Stimulated activated memory B cell treated with anti-CD40 and anti-IgM and Interleukin-4, amounts not matched to agents 10 μg/mL and 1 μg/mL and 100 μg/mL, for 72 hours (primary cell): ENCODE results near the gene ZNF750.

ENCODE experiments used
- ATAC-seq: fragments of 150-1000 bp; cut with Tn5 transposase; 2 replicates; pipeline ENCODE4 v1.10.0; 2021
- H3K27ac Mint-ChIP-seq: one replicate; pipeline ENCODE4 v1.8.0; 2022; ENCODE audit warnings: mild to moderate bottlenecking, mixed read lengths
- H3K27me3 Mint-ChIP-seq: one replicate; pipeline ENCODE4 v1.8.0; 2022; ENCODE audit warnings: mixed read lengths
- H3K36me3 Mint-ChIP-seq: one replicate; pipeline ENCODE4 v1.8.0; 2022; ENCODE audit warnings: mixed read lengths
- H3K4me1 Mint-ChIP-seq: one replicate; pipeline ENCODE4 v1.8.0; 2022; ENCODE audit warnings: mixed read lengths
- H3K4me3 Mint-ChIP-seq: one replicate; pipeline ENCODE4 v1.8.0; 2022; ENCODE audit warnings: mild to moderate bottlenecking, moderate library complexity, mixed read lengths
- H3K9me3 Mint-ChIP-seq: one replicate; pipeline ENCODE4 v1.8.0; 2022; ENCODE audit warnings: mixed read lengths

Gene ZNF750

DNA sequence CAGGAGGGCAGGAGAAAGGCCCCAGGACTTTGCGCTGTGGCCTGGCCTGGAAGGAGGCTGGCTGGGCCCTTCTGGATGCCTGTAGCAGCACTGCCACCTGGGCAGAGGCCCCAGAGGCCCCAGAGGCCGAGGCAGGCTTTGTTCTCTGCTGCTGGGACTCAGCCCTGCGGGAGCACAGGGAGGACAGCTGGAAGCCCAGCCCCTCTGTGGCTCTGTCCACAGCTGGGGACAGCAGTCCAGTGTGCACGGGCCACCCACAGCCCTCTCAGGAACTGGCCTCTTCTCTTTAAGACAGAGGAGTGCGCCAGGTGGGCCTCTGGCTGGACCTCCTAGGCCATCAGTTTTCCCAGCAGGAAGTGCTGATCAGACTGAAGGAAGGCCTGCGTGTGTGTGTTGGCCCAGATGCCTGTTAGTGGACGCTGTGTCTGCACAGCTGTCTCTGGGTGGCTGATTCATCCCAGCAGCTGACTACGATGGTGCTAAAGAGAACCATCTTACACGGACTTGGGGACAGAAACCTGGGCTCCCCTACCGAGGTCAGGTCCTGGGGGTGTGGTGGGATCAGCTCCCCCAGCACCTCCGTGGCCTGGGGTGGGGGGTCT is 26.9 kb upstream of the ZNF750 start:
- H3K9me3 Mint-ChIP-seq: no peaks in the 10 kb centered on the region
- peaks cover 10% of the 10 kb centered on the region for H3K27me3 Mint-ChIP-seq
- peaks cover 89% of the 10 kb centered on the region for H3K4me1 Mint-ChIP-seq
- ATAC-seq: no peak
- H3K4me3 Mint-ChIP-seq: no peak overlapping the region
- H3K36me3 Mint-ChIP-seq: peaks cover 14% of the 10 kb centered on the region
- no peak overlapping the region for H3K27ac Mint-ChIP-seq

DNA sequence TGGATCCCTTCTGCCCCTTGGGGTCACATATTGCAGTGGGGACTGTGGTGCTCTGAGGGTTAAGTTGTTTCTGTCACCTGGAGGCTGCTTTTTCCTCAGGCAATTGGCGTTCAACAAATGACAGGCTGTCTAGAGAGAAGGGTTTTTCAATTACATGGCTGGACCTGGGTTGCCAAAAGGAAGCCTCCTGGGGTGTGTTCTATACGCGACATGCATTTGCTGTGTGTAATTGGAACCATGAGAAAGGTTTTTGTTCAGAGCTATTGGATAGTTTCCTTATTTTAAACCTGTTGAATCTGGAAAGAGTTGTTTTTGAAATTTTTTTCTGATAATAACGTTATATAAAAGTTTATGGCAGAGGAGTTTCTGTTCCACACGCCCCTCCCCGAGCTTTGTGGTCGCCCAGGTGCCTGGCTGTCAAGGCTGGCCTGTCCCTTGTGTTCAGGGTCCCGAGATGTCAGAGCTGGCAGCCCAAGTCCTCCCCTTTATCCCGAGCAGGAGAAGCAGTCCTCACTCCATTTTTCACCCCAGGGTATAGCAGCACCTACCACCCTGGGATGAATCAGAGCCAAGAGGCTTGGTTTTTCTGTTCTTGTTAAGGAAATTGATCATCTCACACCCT is 26.1 kb upstream of the ZNF750 start:
- peaks cover 14% of the 10 kb centered on the region for H3K36me3 Mint-ChIP-seq
- H3K27me3 Mint-ChIP-seq: peaks cover 10% of the 10 kb centered on the region
- no peaks in the 10 kb centered on the region for H3K9me3 Mint-ChIP-seq
- no peak overlapping the region for H3K27ac Mint-ChIP-seq
- H3K4me1 Mint-ChIP-seq: peaks cover 88% of the 10 kb centered on the region
- ATAC-seq: no peak
- H3K4me3 Mint-ChIP-seq: no peak overlapping the region

DNA sequence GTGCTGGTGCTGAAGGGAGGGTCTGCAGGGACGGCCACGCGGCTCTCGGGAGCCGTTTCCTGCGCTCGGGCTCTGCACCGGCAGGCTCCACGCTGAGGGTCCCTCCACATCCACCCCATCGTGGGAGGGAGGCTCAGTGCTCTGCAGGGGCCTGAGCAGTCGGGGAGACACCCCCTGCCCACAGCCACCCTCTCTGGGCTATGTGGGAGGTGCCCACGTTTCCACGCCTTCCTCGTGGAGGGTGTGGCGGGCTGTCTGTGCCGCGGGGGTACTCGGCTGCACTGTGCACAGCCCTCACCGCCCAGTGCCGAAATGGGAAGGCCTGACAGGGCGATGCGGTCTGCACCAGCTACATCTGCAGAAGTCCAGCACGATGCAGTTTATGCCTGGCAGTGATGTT is 25.5 kb upstream of the ZNF750 start:
- Mint-ChIP-seq H3K4me1 (peaks cover 88% of the 10 kb centered on the region), H3K4me3 (no peak overlapping the region), H3K27ac (peak overlapping the region; percentile 100), H3K27me3 (peaks cover 10% of the 10 kb centered on the region), H3K36me3 (peaks cover 8% of the 10 kb centered on the region), H3K9me3 (no peaks in the 10 kb centered on the region)
- no peak for ATAC-seq

DNA sequence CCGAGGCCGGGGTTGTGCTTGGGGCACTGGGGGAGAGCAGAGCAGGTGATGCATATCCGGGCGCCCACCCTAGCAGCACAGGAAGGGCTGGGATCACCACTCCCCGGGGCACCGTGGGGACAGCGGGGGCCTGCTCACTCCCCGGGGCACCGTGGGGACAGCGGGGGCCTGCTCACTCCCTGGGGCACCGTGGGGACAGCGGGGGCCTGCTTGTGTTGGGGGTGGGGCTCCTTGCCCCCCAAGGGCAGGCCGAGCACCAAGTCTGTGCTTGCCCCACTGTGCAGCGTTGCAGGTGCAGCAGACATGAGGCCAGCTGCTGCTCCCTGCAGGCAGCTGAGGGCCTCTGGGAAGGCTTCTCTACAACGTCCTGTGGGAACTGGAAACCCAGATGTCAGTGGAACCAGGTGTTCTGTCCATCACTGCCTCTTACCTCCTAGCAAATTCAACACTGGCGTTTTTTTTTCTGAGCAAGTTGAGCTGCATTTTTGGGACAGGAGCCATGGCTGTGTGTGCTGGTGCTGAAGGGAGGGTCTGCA is 25.0 kb upstream of the ZNF750 start:
- H3K4me1 Mint-ChIP-seq: peaks cover 88% of the 10 kb centered on the region
- peaks cover 5% of the 10 kb centered on the region for H3K36me3 Mint-ChIP-seq
- H3K27me3 Mint-ChIP-seq: peaks cover 10% of the 10 kb centered on the region
- no peaks in the 10 kb centered on the region for H3K9me3 Mint-ChIP-seq
- H3K4me3 Mint-ChIP-seq: peak overlapping the region; percentile 72
- ATAC-seq: no peak
- H3K27ac Mint-ChIP-seq: peak overlapping the region; percentile 100

DNA sequence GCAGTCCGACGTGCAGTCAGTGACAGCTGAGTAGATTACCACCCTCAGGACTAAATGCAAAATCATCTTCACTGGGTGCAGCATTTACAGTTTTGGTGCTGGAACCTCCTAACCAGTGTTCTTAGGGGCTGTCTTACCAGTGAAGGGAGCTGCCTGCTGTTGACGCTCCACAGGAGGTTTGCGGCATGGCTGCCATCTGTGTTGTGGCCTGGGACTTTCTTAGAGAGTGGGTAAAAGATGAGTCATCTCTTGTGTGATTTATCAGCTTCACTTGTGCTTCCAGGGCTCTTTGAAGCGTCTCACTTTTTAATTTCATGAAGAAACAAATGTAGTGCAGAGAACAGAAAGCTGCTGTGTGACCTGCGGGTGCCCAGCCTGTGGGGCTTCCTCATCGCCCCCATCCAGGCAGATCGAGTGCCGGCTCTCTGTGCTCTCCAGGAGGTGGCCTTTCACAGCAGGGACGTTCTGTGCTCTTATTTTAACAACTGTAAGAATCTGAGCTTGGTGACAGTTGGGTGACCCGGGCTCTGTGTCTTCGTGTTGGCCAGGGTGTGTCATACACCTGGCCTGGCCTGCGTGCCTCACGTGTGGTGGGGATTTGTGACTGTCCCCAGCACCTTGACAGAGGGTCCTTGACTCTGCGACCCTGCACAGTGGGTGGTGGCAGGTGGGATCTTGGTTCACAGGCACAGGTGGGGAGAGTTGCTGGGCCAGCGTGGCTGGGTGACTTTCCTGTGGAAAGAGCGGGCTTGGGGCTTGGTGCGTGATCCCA is 24.3 kb upstream of the ZNF750 start:
- peak overlapping the region; percentile 72 for H3K4me3 Mint-ChIP-seq
- H3K9me3 Mint-ChIP-seq: no peaks in the 10 kb centered on the region
- peaks cover 10% of the 10 kb centered on the region for H3K27me3 Mint-ChIP-seq
- peak overlapping the region; percentile 100 for H3K27ac Mint-ChIP-seq
- ATAC-seq: peak; percentile 96
- peaks cover 88% of the 10 kb centered on the region for H3K4me1 Mint-ChIP-seq
- peaks cover 5% of the 10 kb centered on the region for H3K36me3 Mint-ChIP-seq

DNA sequence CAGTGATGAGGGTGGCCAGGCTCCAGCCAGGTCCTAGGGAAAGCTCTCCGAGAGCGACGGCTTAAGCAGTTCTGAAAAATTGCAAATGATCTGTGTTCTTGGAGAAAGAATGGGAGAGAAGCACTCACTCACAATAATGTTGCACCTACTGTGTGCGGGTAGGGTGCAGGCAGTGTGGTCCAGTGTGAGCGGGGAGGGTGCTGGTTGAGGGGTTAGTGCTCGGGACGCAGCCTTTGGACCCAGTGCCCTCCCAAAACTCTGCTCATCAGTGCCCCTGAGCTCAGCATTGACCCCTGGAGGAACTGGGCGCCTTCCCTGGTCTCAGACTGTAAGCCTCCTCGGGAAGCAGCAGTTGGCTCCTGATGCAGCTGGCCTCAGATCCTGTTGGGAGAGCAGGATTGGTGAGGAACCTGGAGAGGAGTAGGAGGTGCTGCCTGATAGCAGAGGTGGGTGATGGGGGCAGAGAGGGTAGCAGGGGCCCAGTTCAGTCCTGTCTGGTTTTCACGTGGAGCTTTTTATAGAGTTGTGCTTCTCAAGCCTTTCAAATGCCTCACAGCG is 23.6 kb upstream of the ZNF750 start:
- peaks cover 82% of the 10 kb centered on the region for H3K4me1 Mint-ChIP-seq
- H3K36me3 Mint-ChIP-seq: peaks cover 5% of the 10 kb centered on the region
- peaks cover 10% of the 10 kb centered on the region for H3K27me3 Mint-ChIP-seq
- peak overlapping the region; percentile 100 for H3K27ac Mint-ChIP-seq
- no peak for ATAC-seq
- no peaks in the 10 kb centered on the region for H3K9me3 Mint-ChIP-seq
- peak overlapping the region; percentile 27 for H3K4me3 Mint-ChIP-seq

DNA sequence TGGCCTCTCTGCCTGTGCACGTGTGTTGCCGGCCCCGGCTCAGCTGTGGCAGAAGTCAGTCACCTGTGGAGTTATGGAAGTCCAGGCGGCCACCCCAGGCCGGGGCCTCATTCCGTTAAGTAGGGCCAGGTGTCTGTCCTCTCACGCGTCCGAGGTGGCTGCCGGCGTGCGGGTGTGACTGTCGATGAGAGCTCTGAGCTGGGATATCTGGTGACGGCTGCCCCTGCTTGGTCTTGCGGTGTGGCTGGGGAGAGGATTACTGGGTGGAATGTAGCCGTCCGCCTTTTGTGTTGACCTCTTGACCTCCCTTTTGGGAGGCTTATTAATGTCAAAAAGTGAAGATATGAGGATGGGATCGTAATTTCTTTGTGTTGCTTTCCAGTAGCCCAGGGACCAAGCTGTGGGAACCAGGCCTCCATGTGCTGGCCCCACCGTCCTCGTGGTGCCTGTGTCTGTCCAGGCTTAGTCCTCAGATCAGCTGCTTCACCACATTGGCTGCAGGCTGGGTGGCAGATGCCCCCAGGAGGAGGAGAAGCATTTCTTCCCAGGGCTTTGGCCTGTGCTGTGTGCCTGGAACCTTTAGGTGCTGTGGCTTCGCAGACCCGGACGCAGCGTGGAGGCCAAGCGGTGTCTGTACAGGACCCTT is 23.0 kb upstream of the ZNF750 start:
- no peak overlapping the region for H3K4me3 Mint-ChIP-seq
- peaks cover 5% of the 10 kb centered on the region for H3K27me3 Mint-ChIP-seq
- H3K4me1 Mint-ChIP-seq: peaks cover 78% of the 10 kb centered on the region
- peaks cover 5% of the 10 kb centered on the region for H3K36me3 Mint-ChIP-seq
- ATAC-seq: no peak
- H3K9me3 Mint-ChIP-seq: no peaks in the 10 kb centered on the region
- H3K27ac Mint-ChIP-seq: peak overlapping the region; percentile 100

DNA sequence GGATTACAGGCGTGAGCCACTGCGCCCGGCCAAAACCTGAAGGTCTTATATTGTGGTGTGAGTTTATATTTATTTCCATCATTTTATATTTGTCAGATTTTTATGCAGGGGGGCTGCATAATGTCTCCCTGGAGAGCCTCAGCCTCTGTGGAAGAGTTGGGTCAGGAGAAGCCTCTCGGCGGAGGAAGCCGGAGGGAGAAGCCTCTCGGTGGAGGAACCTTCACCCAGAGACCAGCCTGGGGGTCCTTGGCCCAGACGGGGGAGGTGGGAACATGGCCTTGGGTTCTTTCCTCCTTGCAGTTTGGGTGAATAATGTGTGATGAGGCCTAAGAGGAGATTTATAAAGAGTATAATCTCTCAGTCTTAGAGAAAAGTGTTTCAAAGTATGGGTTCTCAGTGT is 22.4 kb upstream of the ZNF750 start:
- H3K27ac Mint-ChIP-seq: peak overlapping the region; percentile 100
- no peaks in the 10 kb centered on the region for H3K27me3 Mint-ChIP-seq
- H3K4me3 Mint-ChIP-seq: no peak overlapping the region
- H3K9me3 Mint-ChIP-seq: no peaks in the 10 kb centered on the region
- ATAC-seq: no peak
- H3K4me1 Mint-ChIP-seq: peaks cover 71% of the 10 kb centered on the region
- peaks cover 7% of the 10 kb centered on the region for H3K36me3 Mint-ChIP-seq

DNA sequence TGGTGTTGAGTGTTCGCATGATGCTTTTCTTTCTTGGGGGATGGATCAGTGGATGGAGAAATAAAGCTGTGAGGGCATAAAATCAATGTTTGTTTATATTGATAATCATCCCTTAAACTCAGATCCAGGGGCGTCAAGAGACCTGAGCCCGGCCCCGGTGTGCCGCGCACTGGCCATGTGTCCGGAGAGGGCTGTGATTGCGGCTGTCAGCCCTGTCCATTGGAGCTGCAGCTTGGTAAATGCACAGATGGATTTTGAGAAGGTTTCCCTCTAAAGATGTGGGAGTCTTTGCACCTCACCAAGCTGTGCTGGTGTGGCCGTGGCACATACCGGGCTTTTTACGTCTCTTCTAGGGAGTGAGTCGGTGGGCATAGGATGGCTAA is 21.6 kb upstream of the ZNF750 start:
- Mint-ChIP-seq H3K9me3 (no peaks in the 10 kb centered on the region), H3K36me3 (peaks cover 10% of the 10 kb centered on the region), H3K4me3 (no peak overlapping the region), H3K4me1 (peaks cover 69% of the 10 kb centered on the region), H3K27ac (peak overlapping the region; percentile 87), H3K27me3 (no peaks in the 10 kb centered on the region)
- ATAC-seq: no peak

DNA sequence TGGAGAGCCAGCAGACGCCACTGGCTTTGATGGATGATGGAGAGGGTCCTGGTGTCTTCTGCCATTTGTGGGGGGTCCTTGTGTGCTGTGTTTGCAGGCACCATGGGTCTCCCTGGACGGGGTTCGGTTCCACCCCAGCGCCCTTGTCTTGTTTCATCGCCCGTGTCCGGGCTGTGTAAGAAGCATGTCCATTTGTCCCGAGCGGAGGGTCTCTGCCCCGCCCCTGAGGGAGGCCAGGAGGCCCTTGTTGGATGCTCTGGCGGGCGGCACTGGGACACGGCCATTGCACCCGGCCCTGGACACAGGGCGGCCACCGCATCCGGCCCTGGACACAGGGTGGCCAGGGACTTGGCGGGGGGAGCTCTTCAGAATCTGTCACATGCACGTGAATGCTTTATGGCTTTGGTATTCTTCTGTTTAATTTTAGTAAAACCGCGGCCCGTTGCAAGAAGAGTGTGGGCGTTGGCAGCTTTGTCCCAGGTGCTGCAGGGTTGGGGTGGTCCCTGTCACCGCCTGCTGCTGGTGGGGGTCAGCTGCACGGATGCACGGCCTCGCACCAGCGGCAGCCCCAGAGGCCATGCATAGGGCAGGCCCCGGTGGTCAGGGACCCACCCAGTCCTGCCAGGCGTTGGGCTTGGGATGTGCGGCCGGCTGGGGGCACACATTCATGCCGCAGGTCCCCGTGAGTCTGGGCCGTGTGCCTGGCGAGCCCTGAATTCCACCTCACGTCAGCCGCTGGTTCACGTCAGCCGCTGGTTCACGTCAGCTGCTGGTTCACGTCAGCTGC is 21.0 kb upstream of the ZNF750 start:
- Mint-ChIP-seq H3K9me3 (no peaks in the 10 kb centered on the region), H3K36me3 (peaks cover 10% of the 10 kb centered on the region), H3K4me3 (peak overlapping the region; percentile 78), H3K27me3 (no peaks in the 10 kb centered on the region), H3K27ac (peak overlapping the region; percentile 87), H3K4me1 (peaks cover 64% of the 10 kb centered on the region)
- no peak for ATAC-seq

DNA sequence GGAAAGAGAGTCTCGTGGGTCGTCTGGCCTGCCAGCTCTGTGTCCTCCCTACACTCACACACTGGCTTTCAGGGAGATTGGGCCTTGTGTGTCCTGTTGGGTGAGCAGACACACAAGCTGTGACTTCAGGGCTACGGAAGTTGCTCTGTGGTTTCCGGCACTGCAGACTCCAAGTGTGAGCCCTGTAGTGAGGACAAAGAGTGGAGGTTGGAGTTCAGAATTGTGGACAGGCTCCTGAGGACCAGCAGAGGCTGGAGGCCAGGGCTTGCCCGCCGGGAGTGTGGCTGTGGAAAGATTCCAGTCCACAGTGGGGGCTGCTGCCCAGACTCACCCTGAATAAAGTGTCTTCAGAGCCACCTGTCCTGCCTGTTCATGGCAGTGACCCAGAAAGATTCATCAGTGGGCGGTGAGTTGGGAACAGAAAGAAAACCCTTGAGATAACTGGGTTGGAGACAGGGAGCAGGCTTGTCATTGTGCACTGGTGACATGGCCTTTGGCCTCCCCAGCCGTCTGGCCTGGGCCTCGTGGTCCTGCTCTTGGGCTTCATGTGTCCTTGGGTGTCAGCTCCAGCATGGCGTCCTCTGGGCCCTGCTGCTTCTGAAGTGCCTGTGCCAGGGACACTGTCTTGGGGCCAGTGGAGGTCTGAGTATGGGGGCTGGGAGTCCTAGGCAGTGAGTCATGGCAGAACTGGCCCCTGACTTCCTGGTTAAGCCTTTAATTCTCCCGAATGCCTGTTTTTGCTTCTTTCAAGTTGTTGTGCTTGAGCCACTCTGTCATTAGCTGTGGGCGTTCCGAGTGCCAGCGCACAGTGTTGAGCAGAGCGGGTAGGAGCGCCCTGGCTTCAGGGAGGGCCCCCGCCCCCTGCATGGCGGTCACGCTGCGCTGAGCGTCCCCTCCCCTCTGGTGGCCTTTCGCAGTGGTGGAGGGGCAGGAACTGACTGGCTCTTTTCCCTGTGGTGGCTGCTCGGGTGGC is 19.9 kb upstream of the ZNF750 start:
- no peaks in the 10 kb centered on the region for H3K27me3 Mint-ChIP-seq
- H3K4me3 Mint-ChIP-seq: peak overlapping the region; percentile 78
- H3K4me1 Mint-ChIP-seq: peaks cover 53% of the 10 kb centered on the region
- peak; percentile 73 for ATAC-seq
- peaks cover 13% of the 10 kb centered on the region for H3K36me3 Mint-ChIP-seq
- H3K9me3 Mint-ChIP-seq: no peaks in the 10 kb centered on the region
- peak overlapping the region; percentile 87 for H3K27ac Mint-ChIP-seq

DNA sequence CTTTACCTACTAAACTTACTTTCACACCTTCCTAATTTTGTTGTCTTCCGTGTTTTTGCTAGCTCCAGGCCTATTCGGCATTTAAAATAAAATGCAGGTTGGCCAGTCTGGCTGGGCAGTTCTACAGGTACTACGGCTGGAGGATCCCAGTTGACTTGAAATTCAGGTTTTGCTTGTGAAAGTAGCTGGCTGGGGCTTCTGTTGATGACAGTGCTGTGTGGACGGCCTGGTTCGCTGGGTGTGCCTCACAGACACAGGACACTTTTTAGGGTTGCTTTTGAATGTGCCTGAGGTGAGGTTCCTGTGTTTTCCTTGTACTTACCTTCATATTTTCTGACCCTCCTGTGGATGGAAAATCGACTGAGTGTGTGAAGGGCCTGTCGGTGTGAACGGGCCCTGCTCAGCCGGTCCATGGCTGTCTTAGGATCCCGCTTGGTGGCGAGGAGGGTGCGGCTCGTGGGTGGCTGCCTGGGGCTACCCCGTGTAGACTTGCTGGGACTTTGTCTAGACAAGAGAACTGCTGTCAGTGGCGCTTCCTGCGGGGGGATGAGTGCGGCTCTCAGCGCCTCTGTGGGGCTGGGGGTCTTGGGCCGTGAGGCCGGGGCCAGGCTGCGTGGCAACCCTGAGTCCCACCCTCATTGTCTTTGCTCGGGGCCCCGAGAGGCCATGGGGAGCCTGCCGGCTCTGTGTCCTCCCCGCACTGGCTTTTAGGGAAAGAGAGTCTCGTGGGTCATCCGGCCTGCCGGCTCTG is 18.7 kb upstream of the ZNF750 start:
- H3K27me3 Mint-ChIP-seq: no peaks in the 10 kb centered on the region
- no peak overlapping the region for H3K4me3 Mint-ChIP-seq
- peak overlapping the region; percentile 27 for H3K27ac Mint-ChIP-seq
- no peaks in the 10 kb centered on the region for H3K9me3 Mint-ChIP-seq
- H3K36me3 Mint-ChIP-seq: peaks cover 24% of the 10 kb centered on the region
- no peak for ATAC-seq
- peaks cover 41% of the 10 kb centered on the region for H3K4me1 Mint-ChIP-seq

DNA sequence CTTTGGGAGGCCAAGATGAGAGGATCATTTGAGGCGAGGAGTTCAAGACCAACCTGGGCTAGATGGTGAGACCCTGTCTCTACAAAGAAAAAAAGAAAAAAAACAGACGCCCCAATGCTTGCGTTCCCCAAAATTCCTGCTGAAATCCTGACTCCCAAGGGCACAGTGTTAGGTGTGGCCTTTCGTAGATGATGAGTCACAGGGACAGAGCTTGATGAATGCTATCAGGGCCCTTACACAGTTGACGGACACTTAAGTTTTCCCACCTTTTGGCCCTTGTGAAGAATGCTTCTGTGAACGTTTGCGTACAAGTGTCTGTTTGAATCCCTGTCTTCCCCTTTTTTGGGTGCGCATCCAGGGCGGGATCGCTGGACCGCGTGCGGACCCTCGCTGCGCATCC is 16.5 kb upstream of the ZNF750 start:
- H3K4me3 Mint-ChIP-seq: no peak overlapping the region
- no peaks in the 10 kb centered on the region for H3K27me3 Mint-ChIP-seq
- peaks cover 31% of the 10 kb centered on the region for H3K36me3 Mint-ChIP-seq
- H3K9me3 Mint-ChIP-seq: no peaks in the 10 kb centered on the region
- peaks cover 23% of the 10 kb centered on the region for H3K4me1 Mint-ChIP-seq
- ATAC-seq: no peak
- no peak overlapping the region for H3K27ac Mint-ChIP-seq
